Activated naive CD4-positive, alpha-beta T cell treated with anti-CD3 and anti-CD28 coated beads, Interleukin-2, amount 10 ng/mL, durations not matched to agents 7 days and 5 days (primary cell): ENCODE results near the gene PSME2.

Source experiments
- CTCF ChIA-PET: fragments of 350-600 bp; sonication (Branson Sonifier 250); formaldehyde crosslinking; loops from one replicate; lab custom pipeline; 2021; ENCODE audit warnings: antibody characterized with exemption; lab: Charles Lee
- DNase-seq: peaks from one replicate; pipeline ENCODE4 v3.0.0-alpha.2; 2020
- H3K27ac Mint-ChIP-seq: one replicate; pipeline ENCODE4 v1.8.0; 2021; ENCODE audit warnings: mild to moderate bottlenecking, moderate library complexity, mixed read lengths
- H3K27me3 Mint-ChIP-seq: one replicate; pipeline ENCODE4 v1.8.0; 2021; ENCODE audit warnings: mild to moderate bottlenecking, mixed read lengths
- H3K36me3 Mint-ChIP-seq: one replicate; pipeline ENCODE4 v1.8.0; 2021; ENCODE audit warnings: mixed read lengths
- H3K4me1 Mint-ChIP-seq: one replicate; pipeline ENCODE4 v1.8.0; 2021; ENCODE audit warnings: mixed read lengths
- H3K4me3 Mint-ChIP-seq: one replicate; pipeline ENCODE4 v1.8.0; 2021; ENCODE audit warnings: mild to moderate bottlenecking, moderate library complexity, mixed read lengths
- H3K9me3 Mint-ChIP-seq: one replicate; pipeline ENCODE4 v1.8.0; 2021; ENCODE audit warnings: mixed read lengths

PSME2 gene

DNA sequence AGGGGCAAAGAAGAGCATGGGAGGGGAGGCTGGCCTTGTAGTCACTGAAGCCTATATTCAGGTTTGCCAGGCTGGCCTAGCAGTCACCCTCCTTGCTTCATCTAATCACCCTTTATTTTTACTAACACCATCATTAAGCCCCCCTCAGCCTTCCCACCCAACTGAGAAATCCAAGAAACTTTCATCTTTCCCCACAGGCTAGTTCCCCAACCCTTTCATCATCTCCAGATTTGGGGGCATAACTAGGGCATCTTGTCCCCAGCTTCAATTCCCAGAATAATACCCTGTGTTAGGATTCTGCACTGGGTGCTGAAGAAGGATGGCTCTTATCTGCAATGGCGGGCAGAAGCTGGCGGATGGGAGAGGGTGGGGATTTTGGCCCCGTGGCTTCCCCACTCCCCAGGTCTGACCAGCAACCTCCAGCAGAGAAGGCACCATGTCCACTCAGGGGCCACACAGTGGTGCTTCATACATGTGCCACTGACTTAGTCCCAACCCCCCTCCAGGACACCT, 45.4 kb downstream of the PSME2 start:
- H3K27ac Mint-ChIP-seq: peak overlapping the region; percentile 70
- CTCF ChIA-PET: interaction anchor here (2.2 kb wide), 1 partner anchor 10 kb away, joined by 14 read pairs; no protein-coding TSS in a partner anchor
- H3K4me3 Mint-ChIP-seq: no peak overlapping the region
- H3K27me3 Mint-ChIP-seq: no peaks in the 10 kb centered on the region
- no peaks in the 10 kb centered on the region for H3K9me3 Mint-ChIP-seq
- H3K36me3 Mint-ChIP-seq: peaks cover 61% of the 10 kb centered on the region
- no peak for DNase-seq
- H3K4me1 Mint-ChIP-seq: peaks cover 11% of the 10 kb centered on the region

DNA sequence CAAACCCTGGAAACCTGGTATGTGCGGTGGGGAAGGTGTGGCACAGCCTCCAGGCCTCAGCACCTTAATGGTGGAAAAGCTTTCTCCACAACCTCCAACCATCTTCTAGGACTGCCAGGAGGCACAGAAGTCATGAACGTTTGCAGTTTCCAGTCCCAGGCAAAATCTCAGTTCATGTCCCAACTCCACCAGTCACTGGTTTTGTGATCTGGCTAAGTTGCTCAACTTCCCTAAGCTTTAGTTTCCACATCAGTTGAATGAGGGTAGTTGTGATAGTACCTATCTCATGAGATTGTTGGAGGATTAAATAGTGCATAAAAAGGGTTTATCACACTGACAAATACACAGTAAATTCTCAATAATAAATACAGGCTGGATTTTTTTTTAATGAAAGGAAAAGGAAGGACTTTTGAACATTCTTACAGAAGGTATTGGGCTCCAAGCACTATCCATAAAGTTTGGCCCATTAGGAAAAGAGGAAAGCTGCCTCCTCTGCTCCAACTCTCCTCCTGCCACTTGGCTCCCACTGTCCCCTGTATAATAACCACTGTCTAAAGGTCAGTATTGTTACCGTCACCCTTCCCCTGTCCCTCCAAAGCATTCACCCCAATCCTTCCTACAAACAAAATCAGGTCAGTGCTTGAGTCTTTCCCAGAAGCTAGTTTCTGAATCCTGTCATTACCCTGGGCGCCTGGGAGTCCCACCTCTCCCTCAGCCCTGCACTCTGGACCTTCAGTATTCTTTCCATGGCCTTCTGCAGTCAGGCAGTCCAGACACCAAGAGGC, 46.0 kb downstream of the PSME2 start:
- H3K36me3 Mint-ChIP-seq: peaks cover 65% of the 10 kb centered on the region
- CTCF ChIA-PET: interaction anchor here (2.2 kb wide), 1 partner anchor 9 kb away, joined by 14 read pairs; no protein-coding TSS in a partner anchor
- no peaks in the 10 kb centered on the region for H3K9me3 Mint-ChIP-seq
- H3K27ac Mint-ChIP-seq: peak overlapping the region; percentile 70
- peaks cover 13% of the 10 kb centered on the region for H3K4me1 Mint-ChIP-seq
- H3K4me3 Mint-ChIP-seq: no peak overlapping the region
- no peaks in the 10 kb centered on the region for H3K27me3 Mint-ChIP-seq
- no peak for DNase-seq

DNA sequence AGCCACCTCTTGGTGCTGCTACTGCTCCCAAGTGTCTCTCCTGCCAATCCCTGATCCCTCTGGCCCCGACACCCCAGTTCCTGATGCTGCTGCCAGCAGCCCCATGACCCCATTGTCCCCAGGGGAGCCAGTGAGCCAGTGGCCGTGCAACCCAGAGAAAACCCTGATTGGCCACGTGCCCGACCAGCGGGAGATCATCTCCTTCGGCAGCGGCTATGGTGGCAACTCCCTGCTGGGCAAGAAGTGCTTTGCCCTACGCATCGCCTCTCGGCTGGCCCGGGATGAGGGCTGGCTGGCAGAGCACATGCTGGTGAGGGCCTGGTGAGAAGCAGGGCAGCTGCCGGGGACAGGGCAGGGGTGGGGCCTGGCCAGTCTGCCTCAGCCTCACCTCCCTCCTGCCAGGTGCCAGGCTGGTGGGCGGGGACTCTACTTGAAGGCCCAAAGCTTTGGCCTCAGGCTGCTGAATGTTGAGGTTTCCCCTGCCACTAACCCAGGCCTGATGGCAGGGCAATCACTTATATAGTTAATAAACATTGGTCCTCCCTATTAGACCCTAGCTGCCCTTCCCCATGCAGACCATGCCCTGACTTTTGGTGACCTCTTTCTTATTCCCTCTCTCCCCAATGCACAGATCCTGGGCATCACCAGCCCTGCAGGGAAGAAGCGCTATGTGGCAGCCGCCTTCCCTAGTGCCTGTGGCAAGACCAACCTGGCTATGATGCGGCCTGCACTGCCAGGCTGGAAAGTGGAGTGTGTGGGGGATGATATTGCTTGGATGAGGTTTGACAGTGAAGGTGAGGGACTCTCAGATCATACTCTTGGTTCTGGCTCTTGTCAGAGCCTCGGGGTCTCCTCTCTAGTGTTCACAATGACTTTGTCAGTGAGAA, 47.2 kb downstream of the PSME2 start:
- peaks cover 16% of the 10 kb centered on the region for H3K4me1 Mint-ChIP-seq
- H3K4me3 Mint-ChIP-seq: no peak overlapping the region
- peaks cover 60% of the 10 kb centered on the region for H3K36me3 Mint-ChIP-seq
- no peak for DNase-seq
- CTCF ChIA-PET: interaction anchor here (11.8 kb wide), 1 partner anchor 8 kb away, joined by 187 read pairs; no protein-coding TSS in a partner anchor
- no peaks in the 10 kb centered on the region for H3K9me3 Mint-ChIP-seq
- H3K27me3 Mint-ChIP-seq: no peaks in the 10 kb centered on the region
- peak overlapping the region; percentile 55 for H3K27ac Mint-ChIP-seq

DNA sequence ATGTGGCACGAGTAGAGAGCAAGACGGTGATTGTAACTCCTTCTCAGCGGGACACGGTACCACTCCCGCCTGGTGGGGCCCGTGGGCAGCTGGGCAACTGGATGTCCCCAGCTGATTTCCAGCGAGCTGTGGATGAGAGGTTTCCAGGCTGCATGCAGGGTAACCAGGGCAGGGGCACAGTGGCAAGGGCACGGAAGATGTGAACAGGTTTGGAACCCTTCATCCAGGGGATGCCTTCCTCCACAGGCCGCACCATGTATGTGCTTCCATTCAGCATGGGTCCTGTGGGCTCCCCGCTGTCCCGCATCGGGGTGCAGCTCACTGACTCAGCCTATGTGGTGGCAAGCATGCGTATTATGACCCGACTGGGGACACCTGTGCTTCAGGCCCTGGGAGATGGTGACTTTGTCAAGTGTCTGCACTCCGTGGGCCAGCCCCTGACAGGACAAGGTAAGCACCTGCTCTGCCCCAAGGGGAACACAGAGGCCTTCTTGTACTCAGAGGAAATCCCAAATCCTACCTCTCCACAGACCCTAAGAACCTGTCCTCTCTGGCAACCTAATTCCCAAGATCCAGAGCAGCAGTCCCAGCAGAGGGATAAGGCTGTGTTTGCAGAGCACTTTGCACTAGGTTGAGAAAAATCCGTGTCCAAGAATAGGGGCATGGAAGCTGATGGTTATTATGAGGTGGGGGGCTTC, 48.0 kb downstream of the PSME2 start:
- CTCF ChIA-PET: interaction anchor here (11.8 kb wide), 1 partner anchor 9 kb away, joined by 187 read pairs; no protein-coding TSS in a partner anchor
- DNase-seq: no peak
- peaks cover 21% of the 10 kb centered on the region for H3K4me1 Mint-ChIP-seq
- no peaks in the 10 kb centered on the region for H3K27me3 Mint-ChIP-seq
- H3K27ac Mint-ChIP-seq: no peak overlapping the region
- H3K9me3 Mint-ChIP-seq: no peaks in the 10 kb centered on the region
- H3K36me3 Mint-ChIP-seq: peaks cover 54% of the 10 kb centered on the region
- H3K4me3 Mint-ChIP-seq: no peak overlapping the region

DNA sequence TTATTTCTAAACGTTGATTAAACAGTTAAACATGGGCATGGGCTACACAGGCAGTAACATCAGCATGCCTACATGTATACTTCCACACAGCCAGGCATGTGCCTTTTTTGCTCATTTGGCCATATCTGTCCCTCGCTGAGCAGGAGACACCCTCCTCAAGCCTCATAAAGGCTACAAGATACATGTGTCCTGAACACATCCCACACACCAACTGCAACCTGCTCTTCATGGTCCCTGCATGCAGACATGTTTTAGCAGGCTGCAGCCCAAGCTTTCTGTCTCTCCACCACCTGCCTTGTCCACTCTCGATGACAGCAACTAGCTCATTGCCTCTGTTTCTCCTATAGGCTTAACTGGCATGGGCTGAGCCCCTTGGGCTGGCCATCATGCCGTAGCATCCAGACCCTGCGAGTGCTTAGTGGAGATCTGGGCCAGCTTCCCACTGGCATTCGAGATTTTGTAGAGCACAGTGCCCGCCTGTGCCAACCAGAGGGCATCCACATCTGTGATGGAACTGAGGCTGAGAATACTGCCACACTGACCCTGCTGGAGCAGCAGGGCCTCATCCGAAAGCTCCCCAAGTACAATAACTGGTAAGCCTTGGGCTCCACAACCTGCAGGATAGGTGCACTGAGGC, 49.7 kb downstream of the PSME2 start:
- DNase-seq: no peak
- Mint-ChIP-seq H3K36me3 (peaks cover 42% of the 10 kb centered on the region), H3K27ac (peak overlapping the region; percentile 38), H3K4me3 (peak overlapping the region; percentile 46), H3K27me3 (no peaks in the 10 kb centered on the region), H3K9me3 (no peaks in the 10 kb centered on the region), H3K4me1 (peaks cover 32% of the 10 kb centered on the region)
- CTCF ChIA-PET: interaction anchor here (11.8 kb wide), 1 partner anchor 11 kb away, joined by 187 read pairs; no protein-coding TSS in a partner anchor

DNA sequence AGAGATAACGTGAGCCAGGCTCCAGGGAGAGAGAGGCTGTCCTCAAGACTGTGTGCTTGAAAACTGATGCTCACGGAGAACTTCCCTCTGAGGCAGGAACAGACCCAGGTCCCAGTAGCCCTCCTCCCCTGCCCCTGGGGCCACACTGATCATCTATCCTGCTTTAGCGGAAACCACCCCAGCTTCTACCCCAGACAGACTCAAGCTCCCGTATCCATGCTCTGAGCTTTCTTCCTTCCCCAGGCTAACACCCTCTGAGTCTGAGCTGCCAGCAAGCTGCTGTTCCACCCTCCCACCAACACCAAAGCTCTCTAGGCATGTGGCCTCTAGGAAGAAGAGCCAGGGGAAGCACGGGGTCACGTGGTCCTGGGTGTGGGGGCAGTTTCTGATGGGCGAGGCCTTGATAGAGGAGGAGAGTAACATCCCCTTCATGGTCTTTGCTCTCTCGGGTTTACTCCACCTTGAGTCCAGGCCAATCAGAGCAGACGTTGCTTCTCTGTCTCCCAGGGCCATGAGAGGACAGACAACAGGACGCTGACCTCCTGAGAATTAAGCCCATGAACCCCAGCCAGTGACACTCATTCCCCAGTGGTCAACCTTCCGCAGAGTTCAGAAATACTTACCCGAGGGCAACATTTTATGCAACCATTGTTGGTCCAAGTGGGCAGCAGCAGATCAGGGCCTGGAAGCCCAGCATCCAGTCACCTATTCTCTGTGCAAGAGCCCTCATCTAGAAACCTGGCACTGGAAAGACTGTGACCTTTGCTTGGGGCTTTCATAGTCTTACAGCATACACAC, 50.9 kb downstream of the PSME2 start:
- H3K4me3 Mint-ChIP-seq: peak overlapping the region; percentile 92
- no peaks in the 10 kb centered on the region for H3K9me3 Mint-ChIP-seq
- peaks cover 35% of the 10 kb centered on the region for H3K4me1 Mint-ChIP-seq
- no peaks in the 10 kb centered on the region for H3K27me3 Mint-ChIP-seq
- DNase-seq: peak; percentile 65
- peaks cover 33% of the 10 kb centered on the region for H3K36me3 Mint-ChIP-seq
- peak overlapping the region; percentile 92 for H3K27ac Mint-ChIP-seq
- CTCF ChIA-PET: interaction anchor here (0.7 to 11.8 kb wide), 6 partner anchors 12 to 48 kb away, joined by 3 to 240 read pairs (median 56); partner anchors contain the start of genes CPNE6, DCAF11 and NRL

DNA sequence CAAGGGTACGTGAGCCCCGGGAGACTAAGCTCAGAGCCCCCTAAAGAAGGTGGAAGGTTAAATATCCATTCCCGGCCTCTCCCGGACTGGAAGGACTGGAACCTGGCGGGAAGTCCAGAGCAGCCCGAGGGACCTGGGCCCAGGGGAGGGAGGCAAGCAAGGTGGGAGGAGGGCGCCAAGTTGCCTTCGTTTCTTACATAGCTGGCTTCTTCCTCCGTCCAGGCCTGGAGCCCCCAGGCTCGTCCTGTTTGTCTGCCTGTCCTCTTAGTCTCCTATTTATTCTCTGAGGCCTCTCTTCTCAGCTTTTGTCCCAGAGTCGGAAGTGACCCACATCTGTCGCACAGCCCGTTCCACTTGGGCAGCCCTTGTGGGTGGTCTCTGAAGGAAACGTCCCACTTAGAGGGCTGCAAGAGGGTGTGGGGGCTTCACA, 51.6 kb downstream of the PSME2 start:
- H3K36me3 Mint-ChIP-seq: peaks cover 28% of the 10 kb centered on the region
- CTCF ChIA-PET: interaction anchor here (0.7 to 11.8 kb wide), 6 partner anchors 12 to 48 kb away, joined by 3 to 240 read pairs (median 56); partner anchors contain the start of genes CPNE6, DCAF11 and NRL
- no peak for DNase-seq
- peaks cover 37% of the 10 kb centered on the region for H3K4me1 Mint-ChIP-seq
- no peaks in the 10 kb centered on the region for H3K27me3 Mint-ChIP-seq
- no peaks in the 10 kb centered on the region for H3K9me3 Mint-ChIP-seq
- peak overlapping the region; percentile 92 for H3K27ac Mint-ChIP-seq
- peak overlapping the region; percentile 92 for H3K4me3 Mint-ChIP-seq

DNA sequence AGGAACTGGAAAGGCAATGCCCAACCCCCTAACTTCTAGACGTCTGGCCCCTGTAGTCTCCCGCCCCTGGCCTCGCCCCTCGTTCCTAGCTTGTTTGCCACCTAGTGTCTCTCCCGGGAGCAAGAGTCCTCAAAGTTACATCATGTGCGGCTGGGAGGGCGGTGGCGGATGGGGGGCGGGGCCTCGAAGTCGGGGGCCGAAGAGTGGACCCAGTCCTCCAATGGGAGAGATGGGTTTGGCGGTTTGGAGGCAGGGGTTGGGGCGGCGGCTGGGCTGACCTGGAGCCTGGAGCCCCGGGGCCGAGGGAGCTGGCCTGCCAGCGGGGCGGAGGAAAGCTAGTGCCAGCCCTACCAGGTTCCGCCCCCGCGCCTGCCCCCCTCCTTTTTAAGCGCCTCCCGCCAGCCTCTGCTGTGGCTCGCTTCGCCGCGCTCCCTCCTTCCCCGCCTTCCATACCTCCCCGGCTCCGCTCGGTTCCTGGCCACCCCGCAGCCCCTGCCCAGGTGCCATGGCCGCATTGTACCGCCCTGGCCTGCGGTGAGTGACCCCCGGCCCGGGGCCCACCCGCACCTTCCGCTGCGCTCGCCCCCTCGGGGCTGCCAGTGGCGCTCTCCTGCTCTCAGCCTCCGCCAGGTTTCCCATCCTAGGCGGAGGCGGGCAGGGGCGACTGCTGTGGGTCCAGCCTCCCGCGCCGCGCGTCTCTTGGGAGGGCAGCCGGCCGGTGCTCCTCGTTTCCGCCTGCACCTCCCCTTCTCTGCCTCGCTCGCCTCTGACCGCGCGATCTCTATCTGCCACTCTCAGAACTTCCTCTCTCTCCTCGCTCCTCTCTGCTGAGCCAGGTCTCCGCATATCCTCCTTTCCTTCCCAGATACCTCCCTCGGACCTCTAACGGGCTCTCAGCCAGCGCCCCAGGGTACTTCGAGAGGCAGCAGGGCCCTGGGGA, 52.2 kb downstream of the PSME2 start, which contains the start of gene PCK2:
Gene PCK2 (plus strand): TSS at position 411 of the 940 bp plus-strand sequence. CDS start 95 bp downstream, at position 506.
- H3K9me3 Mint-ChIP-seq: no peaks in the 10 kb centered on the region
- no peaks in the 10 kb centered on the region for H3K27me3 Mint-ChIP-seq
- H3K27ac Mint-ChIP-seq: peak within 1 kb of the TSS; percentile 92
- CTCF ChIA-PET: interaction anchor here (0.8 to 11.8 kb wide), 6 partner anchors 13 to 47 kb away, joined by 3 to 240 read pairs (median 56); partner anchors contain the start of genes CPNE6, DCAF11, EMC9 and NRL
- peaks cover 22% of the 10 kb centered on the region for H3K36me3 Mint-ChIP-seq
- peaks cover 39% of the 10 kb centered on the region for H3K4me1 Mint-ChIP-seq
- DNase-seq: peak; percentile 86
- peak within 1 kb of the TSS; percentile 92 for H3K4me3 Mint-ChIP-seq
